ENCODE results near the gene MAPK10.

DNA sequence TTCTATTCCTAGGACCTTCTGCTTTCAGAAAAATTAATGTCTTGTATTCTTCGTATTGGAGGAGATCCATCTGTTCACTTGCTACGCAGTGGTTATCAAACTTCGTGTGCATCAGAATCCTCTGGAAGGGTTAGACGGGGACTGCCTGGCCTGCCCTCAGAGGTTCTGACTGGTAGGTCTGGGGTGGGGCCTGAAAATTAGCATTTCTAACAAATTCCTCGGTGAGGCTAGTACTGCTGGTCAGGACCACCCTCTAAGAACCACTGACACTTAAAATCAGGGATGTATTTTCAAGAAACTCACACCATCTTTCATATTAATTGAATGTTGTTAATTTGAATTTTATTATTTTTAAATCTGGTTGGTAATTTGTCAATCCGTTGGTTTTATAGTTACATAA, 63.0 kb downstream of the MAPK10 start:
- TF ChIP-seq, protein P1, sequence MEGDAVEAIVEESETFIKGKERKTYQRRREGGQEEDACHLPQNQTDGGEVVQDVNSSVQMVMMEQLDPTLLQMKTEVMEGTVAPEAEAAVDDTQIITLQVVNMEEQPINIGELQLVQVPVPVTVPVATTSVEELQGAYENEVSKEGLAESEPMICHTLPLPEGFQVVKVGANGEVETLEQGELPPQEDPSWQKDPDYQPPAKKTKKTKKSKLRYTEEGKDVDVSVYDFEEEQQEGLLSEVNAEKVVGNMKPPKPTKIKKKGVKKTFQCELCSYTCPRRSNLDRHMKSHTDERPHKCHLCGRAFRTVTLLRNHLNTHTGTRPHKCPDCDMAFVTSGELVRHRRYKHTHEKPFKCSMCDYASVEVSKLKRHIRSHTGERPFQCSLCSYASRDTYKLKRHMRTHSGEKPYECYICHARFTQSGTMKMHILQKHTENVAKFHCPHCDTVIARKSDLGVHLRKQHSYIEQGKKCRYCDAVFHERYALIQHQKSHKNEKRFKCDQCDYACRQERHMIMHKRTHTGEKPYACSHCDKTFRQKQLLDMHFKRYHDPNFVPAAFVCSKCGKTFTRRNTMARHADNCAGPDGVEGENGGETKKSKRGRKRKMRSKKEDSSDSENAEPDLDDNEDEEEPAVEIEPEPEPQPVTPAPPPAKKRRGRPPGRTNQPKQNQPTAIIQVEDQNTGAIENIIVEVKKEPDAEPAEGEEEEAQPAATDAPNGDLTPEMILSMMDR (IDR thresholded peaks at IDR 0.05; ENCODE audit: control extremely low read depth in 1 of 3, insufficient read depth in 1 of 3, low read depth in 1 of 3, low read length in 3 of 3): no peak
- no peak for TF ChIP-seq POLR2A (IDR thresholded peaks at IDR 0.05; ENCODE audit: control extremely low read depth in 1 of 2, low read depth in 2 of 2, low read length in 2 of 2)
- TF ChIP-seq SRF (IDR thresholded peaks at IDR 0.05; ENCODE audit: low read depth, low read length): no peak
- no peak for TF ChIP-seq JUN (IDR thresholded peaks at IDR 0.05; ENCODE audit: low read depth, low read length)
- TF ChIP-seq CBX8 (IDR thresholded peaks at IDR 0.05; ENCODE audit: borderline replicate concordance, low read depth, low read length): no peak
- TF ChIP-seq TCF12 (IDR thresholded peaks at IDR 0.05; ENCODE audit: low read depth, low read length): no peak
- no peak for TF ChIP-seq FOSL1 (IDR thresholded peaks at IDR 0.05; ENCODE audit: insufficient read depth, low read depth, low read length)
- no peak for TF ChIP-seq CREB1 (IDR thresholded peaks at IDR 0.05)
- no peak for TF ChIP-seq EP300 (IDR thresholded peaks at IDR 0.05; ENCODE audit: borderline replicate concordance in 1 of 2, low read depth in 2 of 2, low read length in 2 of 2)
- no peak for TF ChIP-seq HDAC2 (IDR thresholded peaks at IDR 0.05; ENCODE audit: borderline replicate concordance in 1 of 2, low read depth in 2 of 2, low read length in 2 of 2)
